BE2C (cell line): ENCODE results near the gene NEU3.
"Not testable (repeated sequence)": the region's sequence is repeated elsewhere in the genome, so short reads cannot be mapped to it uniquely, and the experiment has no call there.

Experiments
- DNase-seq: peaks from one replicate; pipeline ENCODE4 v3.0.0-alpha.2; 2020
- H3K27me3 ChIP-seq: fragments of 250-450 bp; sonication (Bioruptor Pico); 2 replicates; pipeline ENCODE4 v1.5.1; 2020; ENCODE audit warnings: mild to moderate bottlenecking
- H3K36me3 ChIP-seq: fragments of 250-450 bp; sonication (Bioruptor Pico); 2 replicates; pipeline ENCODE4 v1.5.1; 2020; ENCODE audit warnings: mild to moderate bottlenecking
- H3K4me1 ChIP-seq: fragments of 250-450 bp; sonication (Bioruptor Pico); 2 replicates; pipeline ENCODE4 v1.5.1; 2020
- H3K4me3 ChIP-seq: 2 replicates; pipeline ENCODE4 v1.5.1; 2011; ENCODE audit warnings: low read depth, low read length
- H3K9me3 ChIP-seq: fragments of 250-450 bp; sonication (Bioruptor Pico); 2 replicates; pipeline ENCODE4 v1.5.1; 2020
- CTCF ChIP-seq: IDR thresholded peaks from 2 replicates; pipeline ENCODE4 v1.5.1; 2012; ENCODE audit warnings: mild to moderate bottlenecking, low read depth, low read length

Gene NEU3

GRCh38 chr11:75047191-75047590, 58.5 kb downstream of the NEU3 start:
- DNase-seq: no peak
- no peak for TF ChIP-seq CTCF
- Histone ChIP-seq H3K27me3 (no peaks in the 10 kb centered on the region), H3K4me1 (no peaks in the 10 kb centered on the region), H3K9me3 (no peaks in the 10 kb centered on the region), H3K4me3 (no peak overlapping the region), H3K36me3 (no peaks in the 10 kb centered on the region)

DNA sequence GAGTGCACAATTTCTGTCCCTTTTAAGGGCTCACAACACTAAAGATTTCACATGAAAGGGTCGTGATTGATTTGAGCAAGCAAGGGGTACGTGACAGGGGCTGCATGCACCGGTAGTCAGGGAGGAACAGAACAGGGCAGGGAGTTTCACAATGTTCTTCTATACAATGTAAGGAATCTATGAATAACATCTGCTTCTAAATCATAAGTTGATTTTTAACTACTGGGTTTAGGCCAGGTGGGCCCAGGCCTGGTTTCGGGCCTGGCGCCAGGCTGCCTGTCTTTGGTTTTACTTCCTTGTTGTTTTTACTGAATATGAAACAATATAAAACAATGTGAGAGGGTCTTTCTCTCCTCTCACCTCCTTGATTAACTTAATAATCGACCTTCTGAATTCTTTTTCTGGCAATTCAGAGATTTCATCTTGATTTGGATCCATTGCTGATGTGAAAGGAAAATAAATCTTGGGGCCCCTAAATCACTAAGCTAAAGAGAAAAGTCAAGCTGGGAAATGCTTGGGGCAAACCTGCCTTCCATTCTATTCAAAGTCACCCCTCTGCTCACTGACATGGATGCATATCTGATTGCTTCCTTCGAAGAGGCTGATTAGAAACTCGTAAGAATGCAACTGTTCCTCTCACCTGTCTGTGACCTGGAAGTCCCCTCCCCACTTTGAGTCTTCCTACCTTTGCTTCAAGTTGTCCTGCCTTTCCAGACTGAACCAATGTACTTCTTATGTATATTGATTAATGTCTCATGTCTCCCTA, 61.0 kb downstream of the NEU3 start:
- H3K9me3 ChIP-seq, H3K4me3 ChIP-seq, H3K36me3 ChIP-seq, DNase-seq, H3K27me3 ChIP-seq, H3K4me1 ChIP-seq: not testable (repeated sequence)

DNA sequence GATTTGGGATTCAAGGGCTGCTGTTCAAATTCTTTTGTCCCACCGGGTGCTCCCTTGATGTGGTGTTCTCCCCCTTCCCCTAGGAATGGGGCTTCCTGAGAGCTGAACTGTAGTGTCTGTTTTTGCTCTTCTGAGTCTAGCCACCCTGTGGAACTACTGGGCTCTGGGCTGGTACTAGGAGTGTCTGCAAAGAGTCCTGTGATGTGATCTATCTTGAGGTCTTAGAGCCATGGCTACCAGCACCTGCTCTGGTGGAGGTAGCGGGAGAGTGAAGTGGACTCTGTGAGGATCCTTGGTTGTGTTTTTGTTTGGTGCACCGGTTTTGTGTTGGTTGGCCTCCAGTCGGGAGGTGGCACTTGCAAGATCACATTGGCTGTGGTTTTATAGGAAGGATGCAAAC, 61.8 kb downstream of the NEU3 start:
- TF ChIP-seq CTCF: no peak
- no peak for DNase-seq
- H3K27me3 ChIP-seq: no peaks in the 10 kb centered on the region
- no peaks in the 10 kb centered on the region for H3K9me3 ChIP-seq
- no peaks in the 10 kb centered on the region for H3K36me3 ChIP-seq
- H3K4me1 ChIP-seq: no peaks in the 10 kb centered on the region
- no peak overlapping the region for H3K4me3 ChIP-seq

DNA sequence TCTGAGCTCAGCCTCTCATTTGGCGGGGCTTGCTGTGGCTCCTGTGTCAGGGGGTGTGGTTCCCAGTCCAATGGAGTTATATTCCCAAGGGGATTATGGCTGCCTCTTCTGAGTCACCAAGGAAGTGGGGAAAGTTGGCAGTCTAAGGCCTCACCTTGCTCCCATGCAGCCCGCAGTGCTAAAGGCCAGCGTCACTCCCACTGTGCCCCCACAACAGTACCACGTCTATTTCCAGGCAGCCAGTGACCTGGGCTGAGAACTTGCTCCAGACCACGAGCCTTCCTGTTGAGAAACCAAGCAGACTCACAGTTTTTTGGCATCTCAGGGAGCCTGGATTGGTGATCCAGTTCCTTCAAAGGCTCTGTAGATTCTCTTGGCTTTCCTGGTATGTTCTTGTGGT, 62.3 kb downstream of the NEU3 start:
- no peak for DNase-seq
- no peak for TF ChIP-seq CTCF

GRCh38 chr11:75052457-75052856, 63.7 kb downstream of the NEU3 start:
- TF ChIP-seq CTCF: no peak
- Histone ChIP-seq H3K36me3 (no peaks in the 10 kb centered on the region), H3K9me3 (no peaks in the 10 kb centered on the region), H3K27me3 (no peaks in the 10 kb centered on the region), H3K4me3 (no peak overlapping the region), H3K4me1 (no peaks in the 10 kb centered on the region)
- no peak for DNase-seq

More for the DNA sequence above, 62.3 kb downstream of the NEU3 start:
- Histone ChIP-seq H3K9me3 (no peaks in the 10 kb centered on the region), H3K4me1 (no peaks in the 10 kb centered on the region), H3K4me3 (no peak overlapping the region), H3K27me3 (no peaks in the 10 kb centered on the region), H3K36me3 (no peaks in the 10 kb centered on the region)

GRCh38 chr11:75055511-75055910, 66.8 kb downstream of the NEU3 start:
- Histone ChIP-seq H3K4me1 (no peaks in the 10 kb centered on the region), H3K4me3 (no peak overlapping the region), H3K36me3 (no peaks in the 10 kb centered on the region), H3K27me3 (no peaks in the 10 kb centered on the region), H3K9me3 (no peaks in the 10 kb centered on the region)
- no peak for DNase-seq
- TF ChIP-seq CTCF: no peak
